HG03460 (cell line): ENCODE measurements around the gene UBAP1L.
"Not testable (repeated sequence)": the region's sequence is repeated elsewhere in the genome, so short reads cannot be mapped to it uniquely, and the experiment has no call there.

Experiments used
- ATAC-seq: cut with Tn5 transposase; IDR thresholded peaks from one replicate; pipeline ENCODE4 v1.9.1; 2021; ENCODE audit not compliant: unreplicated experiment

UBAP1L gene

DNA sequence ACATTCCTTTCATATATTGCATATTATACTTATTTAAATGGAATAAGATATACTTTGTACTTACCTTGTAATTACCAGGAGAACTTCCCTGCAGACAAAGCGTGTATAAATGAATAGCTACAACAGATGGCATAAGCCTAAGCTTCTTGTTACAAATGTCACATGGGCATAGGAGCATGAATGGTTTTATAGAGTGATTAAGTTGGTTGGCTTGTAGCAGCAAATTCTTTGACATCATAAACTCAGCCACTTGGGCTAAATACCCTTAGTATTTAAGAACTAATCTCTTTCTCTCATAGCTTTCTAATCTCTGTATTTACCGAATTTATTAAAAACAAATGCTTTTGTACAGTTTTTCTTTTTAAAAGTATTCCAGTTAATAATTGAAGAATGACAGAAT is at the start of gene UBAP1L:
Gene UBAP1L (minus strand): TSS at position 115 of the 400 bp plus-strand sequence. CDS start 8,985 bp downstream, outside the sequence.
- ATAC-seq, result no peak

DNA sequence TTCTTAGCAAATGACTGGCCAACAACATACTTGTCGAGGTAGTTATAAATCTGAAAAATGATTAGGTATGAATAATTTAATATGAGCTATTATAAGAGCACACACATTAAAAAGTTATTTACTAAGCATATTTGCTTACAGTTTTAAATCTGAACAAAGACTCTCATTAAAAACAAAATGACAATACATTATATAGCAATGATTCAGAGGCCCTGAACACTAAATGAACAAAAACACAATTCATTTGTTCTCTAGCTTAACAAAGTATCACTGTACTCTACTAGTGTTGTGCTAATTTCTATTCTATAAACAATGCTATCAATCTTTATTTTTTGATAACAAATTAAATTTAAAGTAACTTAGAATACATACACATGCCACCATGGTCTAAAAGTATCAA is 49.1 kb upstream of the UBAP1L start:
- no peak for ATAC-seq

DNA sequence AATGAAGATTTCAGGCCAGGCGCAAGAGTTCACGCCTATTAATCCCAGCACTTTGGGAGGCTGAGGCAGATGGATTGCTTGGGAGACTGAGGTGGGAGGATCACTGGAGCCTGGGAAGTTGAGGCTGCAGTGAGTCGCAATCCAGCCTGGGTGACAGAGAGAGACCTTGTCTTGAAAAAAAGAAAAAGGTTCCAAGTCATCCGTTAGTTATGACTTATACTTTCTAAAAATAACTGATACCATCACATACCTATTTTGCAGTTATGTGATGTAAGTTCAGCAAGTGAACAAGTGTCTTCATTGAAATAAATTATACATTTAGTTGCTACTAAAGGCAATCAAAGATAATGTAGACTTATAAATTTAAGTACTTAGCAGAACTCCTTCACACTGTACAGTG is 48.0 kb upstream of the UBAP1L start:
- ATAC-seq, result no peak

DNA sequence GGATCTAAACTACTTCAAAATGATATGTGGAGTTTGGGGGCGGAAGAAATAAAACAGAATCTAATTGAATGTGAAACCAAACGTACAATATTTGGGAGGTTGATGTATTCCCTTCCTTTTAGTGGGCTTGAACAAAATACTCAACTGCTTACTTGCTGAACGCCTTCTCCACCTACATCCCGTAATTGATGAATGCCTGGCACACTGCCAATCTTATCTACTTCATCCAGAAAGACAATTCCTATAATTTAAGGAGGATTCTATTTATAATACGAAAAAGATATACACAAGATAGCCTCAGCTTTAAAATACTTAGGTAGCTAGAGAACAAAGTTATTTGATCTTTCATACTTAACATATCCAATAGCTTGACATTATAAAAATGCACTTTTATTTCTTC is 41.7 kb upstream of the UBAP1L start:
- ATAC-seq, result no peak

DNA sequence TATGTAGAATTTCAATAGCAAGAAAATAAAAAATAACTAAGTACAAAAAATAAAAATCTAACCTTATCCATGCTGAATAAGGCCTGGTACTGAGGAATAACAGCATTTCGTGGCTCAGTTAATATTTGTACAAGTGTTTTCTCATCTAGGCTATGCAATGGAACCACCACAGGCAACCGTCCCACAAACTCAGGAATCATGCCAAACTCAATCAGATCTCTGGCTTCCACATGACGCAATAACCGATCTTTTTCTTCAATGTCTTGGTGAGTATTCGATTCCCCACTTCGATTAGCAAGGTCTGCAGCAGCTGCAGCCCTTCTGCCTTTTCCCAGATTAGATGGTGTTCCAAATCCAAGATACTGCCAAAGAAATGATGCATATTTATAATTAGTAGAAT is 39.7 kb upstream of the UBAP1L start:
- no peak for ATAC-seq

DNA sequence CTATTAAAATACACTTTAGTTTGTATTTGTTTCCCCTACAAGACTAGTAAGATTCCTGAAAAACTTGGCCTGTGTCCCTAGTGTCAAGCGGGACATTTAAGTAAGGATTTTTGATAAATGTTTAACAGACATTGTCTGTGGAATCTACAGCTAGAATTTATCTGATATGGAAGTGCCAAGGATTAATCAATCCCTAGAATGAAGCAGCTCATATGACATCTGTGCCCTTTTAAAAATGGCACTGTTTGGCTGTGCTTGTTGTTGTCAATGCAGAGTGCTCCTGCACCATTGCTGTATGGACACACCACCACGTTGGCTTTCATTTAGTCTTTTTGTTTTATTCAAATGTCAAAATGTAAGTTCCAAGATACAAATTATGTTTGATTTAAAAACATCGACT is 32.9 kb upstream of the UBAP1L start:
- no peak for ATAC-seq

DNA sequence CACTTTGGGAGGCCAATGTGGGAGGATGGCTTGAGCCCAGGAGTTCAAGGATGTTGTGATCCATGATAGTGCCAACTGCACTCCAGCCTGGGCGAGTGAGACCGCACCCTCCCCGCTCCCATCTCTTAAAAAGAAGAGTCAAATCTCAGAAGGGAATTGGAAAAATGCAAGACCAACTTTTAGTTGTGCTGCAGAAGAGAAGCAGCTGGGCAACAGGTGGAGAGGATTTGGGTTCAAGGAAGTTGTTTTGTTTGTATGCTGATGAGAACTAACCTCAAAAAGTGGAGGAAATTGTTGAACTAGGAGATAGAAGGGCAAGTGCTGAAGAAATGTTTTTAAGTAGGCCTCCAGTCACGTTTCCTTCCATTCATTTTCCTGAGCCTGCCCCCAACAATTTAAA is 31.4 kb upstream of the UBAP1L start:
- ATAC-seq, result no peak

DNA sequence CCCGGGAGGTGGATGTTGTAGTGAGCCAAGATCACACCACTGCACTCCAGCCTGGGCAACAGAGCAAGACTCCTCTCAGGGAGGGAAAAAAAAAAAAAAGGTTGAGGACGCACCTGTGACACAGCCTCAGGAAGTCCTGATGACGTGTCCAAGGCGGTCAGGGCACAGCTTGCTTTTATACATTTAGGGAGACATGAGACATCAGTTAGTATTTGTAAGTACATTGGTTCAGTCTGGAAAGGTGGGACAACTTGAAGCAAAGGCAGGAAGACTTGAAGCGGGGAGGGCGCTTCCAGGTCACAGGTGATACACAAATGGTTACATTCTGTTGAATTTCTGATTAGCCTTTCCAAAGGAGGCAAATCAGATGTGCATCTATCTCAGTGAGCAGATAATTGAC is 23.6 kb upstream of the UBAP1L start:
- not testable (repeated sequence) for ATAC-seq

DNA sequence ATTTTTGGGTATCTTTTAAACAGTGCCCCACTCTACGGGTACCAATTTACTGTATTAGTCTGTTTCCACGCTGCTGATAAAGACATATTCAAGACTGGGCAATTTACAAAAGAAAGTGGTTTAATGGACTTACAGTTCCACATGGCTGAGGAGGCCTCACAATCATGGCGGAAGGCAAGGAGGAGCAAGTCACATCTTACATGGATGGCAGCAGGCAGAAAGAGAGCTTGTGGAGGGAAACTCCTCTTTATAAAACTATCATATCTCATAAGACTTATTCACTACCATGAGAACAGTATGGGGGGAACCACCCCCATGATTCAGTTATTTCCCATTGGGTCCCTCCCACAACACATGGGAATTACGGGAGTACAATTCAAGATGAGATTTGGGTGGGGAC is 22.9 kb upstream of the UBAP1L start:
- ATAC-seq, result not testable (repeated sequence)

DNA sequence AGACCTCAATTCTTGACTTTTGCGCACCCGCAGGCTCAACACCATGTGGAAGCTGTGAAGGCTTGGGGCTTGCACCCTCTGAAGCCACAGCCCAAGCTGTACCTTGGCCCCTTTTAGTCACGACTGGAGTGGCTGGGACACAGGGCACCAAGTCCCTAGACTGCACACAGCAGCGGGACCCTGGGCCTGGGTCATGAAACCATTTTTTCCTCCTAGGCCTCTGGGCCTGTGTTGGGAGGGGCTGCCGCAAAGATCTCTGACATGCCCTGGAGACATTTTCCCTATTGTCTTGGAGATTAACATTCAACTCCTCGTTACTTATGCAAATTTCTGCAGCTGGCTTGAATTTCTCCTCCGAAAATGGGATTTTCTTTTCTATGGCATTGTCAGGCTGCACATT is 22.1 kb upstream of the UBAP1L start:
- ATAC-seq, result not testable (repeated sequence)

DNA sequence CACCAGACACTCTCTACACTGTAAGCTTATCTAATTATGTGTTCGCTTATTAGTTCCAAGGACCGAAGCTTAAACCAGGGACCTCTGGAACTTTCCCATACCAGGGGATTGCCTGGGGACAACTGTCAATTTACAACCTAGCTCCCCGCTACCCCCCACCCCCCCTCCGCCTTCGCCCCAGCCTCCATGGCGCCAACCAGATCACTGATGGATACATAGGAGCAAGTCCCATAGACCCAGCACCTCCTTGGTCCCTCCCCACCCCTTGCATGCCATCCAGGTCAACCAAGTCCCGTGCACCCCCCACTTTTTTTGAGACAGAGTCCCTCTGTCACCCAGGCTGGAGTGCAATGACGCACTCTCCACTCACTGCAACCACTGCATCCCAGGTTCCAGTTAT is 19.5 kb upstream of the UBAP1L start:
- ATAC-seq, result no peak

DNA sequence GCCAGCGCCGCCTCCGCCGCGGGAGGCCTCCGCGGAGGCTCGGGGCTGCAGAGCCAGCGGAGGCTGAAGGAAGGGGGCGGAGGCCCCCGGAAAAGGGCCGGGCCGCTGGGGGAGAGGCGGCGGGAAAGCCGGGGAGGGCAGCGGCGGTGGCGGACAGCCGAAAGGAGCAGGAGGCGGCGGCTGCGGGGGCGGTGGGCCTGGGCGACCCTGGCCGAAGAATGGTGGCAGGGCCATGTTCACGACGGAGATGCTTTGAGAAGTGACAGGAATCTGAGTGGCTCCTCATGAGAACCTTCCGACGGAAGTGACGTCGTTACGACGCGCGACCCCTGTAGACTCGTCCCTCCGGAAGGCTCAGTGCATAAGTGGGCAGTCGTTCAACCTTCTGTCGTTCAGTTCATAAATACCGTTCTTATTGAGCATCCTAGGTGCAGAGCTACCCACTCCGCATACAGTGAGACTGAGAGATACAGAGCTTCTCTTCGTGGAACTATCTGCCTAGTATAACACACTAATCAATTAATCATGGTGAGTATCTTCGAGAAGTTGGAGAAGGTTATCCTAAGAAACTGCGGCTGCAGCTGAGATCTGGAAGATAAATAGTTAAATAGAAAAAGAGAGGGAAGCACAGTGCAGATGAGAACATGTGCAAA is 18.7 kb upstream of the UBAP1L start, which contains the start of gene PDCD7:
Gene PDCD7 (minus strand): TSS at position 261 of the 653 bp plus-strand sequence. CDS start 27 bp downstream, at position 234.
- ATAC-seq, result peak; percentile 91

DNA sequence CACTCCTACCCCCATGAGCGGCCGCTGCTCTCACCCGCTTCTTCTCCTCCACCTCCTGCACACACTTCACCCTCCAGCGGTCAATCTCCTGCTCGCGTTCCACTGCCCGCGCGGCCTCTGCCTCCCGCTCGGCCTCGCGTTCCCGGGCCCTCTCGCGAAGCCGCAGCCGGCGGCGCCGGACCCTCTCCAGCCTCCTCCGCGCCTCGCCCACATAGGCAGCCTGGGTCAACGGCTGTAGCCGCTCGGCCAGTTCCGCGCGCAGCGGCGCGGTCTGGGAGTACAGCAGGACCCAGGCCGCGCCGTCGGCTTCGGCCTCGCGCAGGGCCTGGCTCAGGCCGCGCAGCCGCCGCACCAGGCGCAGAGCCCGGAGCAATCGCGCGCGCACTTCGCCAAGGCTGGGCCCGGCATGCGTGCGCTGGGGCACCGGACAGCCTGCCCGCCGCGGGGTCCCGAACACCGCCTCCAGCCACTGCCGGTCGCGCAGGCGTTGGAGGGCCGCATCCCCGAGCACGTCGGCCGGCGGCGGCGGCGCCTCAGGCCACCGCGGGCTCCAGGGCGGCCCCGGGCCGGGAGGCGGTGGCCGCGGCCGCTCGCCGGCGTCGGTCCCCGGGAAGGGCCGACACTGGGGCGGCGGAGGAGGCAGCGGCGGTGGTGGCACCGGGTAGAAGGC is 18.0 kb upstream of the UBAP1L start:
- peak; percentile 43 for ATAC-seq

DNA sequence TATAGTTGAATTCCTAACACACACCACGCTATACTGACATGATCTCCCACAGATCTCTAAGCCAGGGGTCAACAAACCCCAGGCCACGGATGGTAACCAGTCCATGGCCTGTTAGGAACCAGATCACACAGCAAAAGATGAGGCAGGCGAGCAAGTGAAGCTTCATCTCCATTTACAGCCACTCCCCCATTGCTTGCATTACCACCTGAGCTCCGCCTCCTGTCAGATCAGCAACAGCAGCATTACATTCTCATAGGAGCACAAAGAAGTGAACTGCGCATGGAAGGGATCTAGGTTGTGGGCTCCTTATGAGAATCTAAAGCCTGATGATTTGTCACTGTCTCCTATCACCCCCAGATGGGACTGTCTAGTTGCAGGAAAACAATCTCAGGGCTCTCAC is 15.9 kb upstream of the UBAP1L start:
- no peak for ATAC-seq

DNA sequence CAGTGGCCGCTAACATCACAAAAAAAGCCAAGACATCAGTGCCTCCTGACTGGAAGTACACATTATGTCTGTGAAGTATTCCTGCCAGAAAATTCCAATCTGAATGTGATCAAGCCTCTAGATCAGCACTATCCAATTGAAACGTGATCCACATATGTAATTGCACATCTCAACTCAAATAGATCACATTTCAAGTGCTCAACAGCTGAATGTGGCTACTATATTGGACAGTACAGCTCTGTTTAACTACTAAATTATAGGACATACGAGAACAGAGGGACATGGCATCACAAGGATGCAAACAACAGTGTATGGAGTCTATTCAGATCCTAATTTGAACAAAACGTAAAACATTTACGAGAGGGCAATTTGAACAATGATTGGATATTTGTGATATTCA is 542 bp upstream of the UBAP1L start:
- ATAC-seq, result no peak

DNA sequence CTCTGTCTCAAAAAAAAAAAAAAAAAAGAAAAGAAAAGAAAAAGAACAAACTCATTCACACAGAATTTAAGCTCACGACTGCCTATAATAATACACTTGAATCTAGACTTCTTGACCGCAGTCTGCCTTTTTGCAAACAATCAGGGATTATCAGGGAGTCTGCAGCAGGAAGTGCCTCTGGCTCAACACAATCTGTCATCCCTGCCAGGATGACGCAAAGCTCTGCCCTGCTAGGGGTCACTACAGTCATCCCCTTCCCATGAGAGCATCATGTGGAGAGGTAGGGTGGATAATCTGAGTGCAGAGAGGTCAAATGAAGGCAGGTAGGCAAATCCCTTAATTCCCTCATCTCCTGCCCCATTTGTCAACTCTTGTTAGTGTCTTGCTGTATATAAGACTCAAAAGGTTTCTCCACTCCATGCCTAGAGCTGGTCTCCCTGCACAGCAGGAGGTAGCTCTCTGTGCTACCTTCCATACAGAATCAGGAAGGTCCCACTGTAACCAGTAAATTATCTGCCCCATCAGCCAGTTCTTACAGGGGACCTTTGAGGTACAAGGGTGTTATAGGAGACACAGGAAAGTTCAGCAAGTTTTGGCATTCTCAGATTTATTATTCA is 4.2 kb downstream of the UBAP1L start:
- no peak for ATAC-seq

DNA sequence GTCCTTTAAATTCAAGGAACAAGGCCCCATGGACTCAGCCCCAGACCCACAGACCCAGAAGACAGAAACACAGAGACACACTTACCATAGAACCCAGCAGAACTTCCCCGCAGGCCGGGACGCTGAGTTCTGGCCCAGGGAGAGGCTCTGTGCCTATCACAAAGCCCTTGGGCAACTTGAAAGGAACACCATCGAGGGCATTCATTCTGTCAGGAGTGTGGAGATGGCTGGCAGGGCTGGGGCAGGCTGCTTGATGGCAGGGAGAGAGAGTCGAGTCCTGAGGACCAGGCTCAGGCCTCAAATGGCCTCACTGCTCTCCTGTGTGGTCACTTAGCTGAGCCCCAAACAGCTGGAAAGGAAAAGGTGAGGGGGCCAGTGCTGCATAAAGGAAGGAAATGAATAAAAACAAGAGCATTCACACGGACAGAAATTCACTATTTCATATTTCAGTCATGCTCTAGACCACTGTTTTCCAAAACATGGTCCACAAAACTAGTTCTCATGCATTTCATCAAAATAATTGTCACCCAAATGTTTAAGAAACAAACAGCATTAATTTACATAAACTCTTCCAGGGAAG is 8.9 kb downstream of the UBAP1L start:
- no peak for ATAC-seq

DNA sequence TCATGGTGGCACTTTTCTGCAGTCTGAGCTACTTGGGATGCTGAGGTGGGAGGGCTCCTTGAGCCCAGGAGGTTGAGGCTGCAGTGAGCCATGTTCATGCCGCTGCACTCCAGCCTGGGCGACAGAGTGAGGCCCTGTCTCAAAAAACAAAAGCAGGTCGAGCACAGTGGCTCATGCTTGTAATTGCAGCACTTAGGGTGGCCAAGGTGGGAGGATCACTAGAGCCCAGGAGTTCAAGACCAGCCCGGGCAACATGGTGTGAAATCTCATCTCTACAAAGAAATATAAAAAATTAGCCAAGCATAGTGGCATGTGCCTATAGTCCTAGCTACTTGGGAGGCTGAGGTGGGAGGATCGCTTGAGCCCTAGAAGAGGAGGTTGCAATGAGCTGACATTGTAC is 10.0 kb downstream of the UBAP1L start:
- no peak for ATAC-seq

DNA sequence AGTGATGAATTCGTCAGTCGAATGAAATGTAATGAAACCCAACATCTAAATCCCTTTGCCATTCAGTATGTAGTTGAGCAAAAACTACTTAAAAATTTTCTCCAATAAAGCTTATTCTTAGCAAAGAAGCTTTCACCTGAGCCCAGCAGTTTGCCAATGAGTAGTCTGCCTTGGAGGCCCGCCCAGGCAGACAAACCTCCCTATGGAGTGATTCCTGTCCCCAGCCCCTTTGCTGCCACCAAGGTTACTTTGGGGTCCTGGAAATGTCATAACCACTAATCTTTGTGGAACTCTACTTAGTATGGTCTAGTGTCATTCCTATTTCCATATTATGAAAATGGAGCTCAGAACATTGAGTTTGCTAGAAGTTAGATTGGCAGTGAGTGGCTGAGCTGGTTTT is 12.1 kb downstream of the UBAP1L start:
- no peak for ATAC-seq

DNA sequence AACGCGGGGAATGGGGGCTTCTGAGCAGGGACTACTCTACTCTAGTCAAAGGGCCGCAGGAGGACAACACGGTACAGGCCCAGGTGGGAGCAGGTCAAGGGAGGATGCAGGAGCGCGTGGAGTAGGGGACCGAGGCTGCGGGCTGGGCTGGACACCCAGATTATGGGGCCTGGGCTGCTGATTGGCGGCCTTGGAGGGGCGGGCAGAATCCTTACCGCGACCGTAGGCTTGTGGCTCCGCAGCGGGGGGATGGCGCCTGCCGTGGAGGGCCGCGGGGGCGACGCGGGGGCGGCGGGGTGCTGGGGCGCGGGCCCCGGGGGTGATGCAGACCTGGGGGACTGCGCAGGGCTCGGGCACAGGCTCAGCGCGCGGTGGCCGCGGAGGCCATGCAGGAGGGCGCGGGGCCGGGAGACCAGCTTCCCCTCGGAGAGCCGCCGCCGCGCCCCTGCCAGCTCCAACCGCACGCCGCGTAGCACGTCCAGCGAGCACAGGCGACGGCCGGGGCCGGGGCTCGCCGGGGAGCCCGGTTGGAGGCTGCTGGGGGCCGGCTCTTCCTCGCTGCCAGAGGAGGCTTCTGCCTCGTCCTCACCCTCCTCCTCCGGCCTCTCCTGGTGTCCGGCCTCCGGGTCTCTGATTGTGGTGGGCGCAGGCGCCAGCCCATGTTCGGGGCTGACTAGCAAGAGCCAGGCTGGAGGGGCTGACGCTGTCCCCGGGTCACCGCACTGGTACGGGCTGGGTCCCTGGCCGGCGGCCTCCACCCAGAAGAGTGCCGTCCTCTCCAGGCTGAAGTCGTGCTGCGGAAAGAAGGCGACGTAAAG is 12.9 kb downstream of the UBAP1L start:
- ATAC-seq, result no peak

DNA sequence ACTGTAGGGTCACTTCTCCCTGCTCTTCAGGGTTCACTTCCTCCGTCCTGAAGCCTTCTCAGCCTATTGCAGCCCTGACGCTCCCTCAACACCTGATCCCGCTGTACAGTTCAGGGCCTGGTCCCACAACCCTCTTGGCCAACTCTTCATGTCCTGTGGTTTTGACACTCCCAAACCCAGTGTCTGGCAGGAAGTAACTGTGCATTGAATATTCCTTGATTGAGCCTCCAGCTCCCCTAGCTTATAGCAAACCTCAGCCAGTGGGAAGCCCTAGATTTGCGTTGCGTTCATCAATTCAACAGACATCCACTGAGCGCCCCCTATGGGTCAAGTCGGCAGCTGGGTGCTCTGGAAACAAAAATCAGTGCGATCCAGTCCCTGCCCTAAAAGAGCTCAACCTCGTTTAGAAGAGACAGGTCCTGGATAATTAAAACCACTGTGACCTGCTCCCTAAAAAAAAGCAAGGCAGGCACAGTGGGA is 13.5 kb downstream of the UBAP1L start:
- ATAC-seq, result no peak
